B cell (primary cell): ENCODE data around the gene RNF2. TPM values are rescaled to one million over a fixed set of nuclear protein-coding genes. Genes with fewer than 3 reads are reported as not detected.

Experiments
- ATAC-seq: fragments of 200-7000 bp; cut with Tn5 transposase; one replicate; pipeline ENCODE4 v1.10.0; 2021; ENCODE audit warnings: low read depth, mild to moderate bottlenecking, moderate number of reproducible peaks, moderate library complexity
- CTCF ChIA-PET: fragments of 350-600 bp; sonication (Branson Sonifier 250); formaldehyde crosslinking; loops from one replicate; lab custom pipeline; 2021; ENCODE audit warnings: antibody characterized with exemption, inconsistent platforms; lab: Charles Lee
- POLR2A ChIA-PET: fragments of 350-600 bp; sonication (Branson Sonifier 250); formaldehyde crosslinking; loops from one replicate; lab custom pipeline; 2021; ENCODE audit warnings: antibody characterized with exemption; lab: Charles Lee
- DNase-seq: peaks from one replicate; pipeline ENCODE4 v3.0.0; 2013
- H2AFZ ChIP-seq: 2 replicates; pipeline ENCODE4 v1.6.1; 2012; ENCODE audit warnings: mild to moderate bottlenecking, low read depth, low read length; ENCODE audit not compliant: insufficient read depth, poor library complexity, severe bottlenecking
- H3K27ac ChIP-seq, 2 donors: 1 replicate in 1 of 2; 2 replicates in 1 of 2; pipeline ENCODE4 v1.5.1; 2012 to 2013; ENCODE audit warnings: low read length in 2 of 2, mild to moderate bottlenecking in 2 of 2, moderate library complexity in 1 of 2
- H3K27me3 ChIP-seq, 4 experiments: fragments of 200-600 bp in 1 of 4; sonication (generic) in 1 of 4; replicated peaks in 1 of 4; 1 replicate in 2 of 4; 2 replicates in 2 of 4; pipeline versions ENCODE4 v1.6.1 to v1.7.0; 2013 to 2016; ENCODE audit warnings: low read length in 3 of 4, mild to moderate bottlenecking in 2 of 4, mixed read lengths in 1 of 4, moderate library complexity in 1 of 4; ENCODE audit not compliant: insufficient read depth in 4 of 4, control insufficient read depth in 3 of 4; ENCODE audit errors: control extremely low read depth in 1 of 4
- H3K36me3 ChIP-seq, 2 experiments: replicated peaks in 1 of 2; 1 replicate in 1 of 2; 2 replicates in 1 of 2; pipeline versions ENCODE4 v1.6.1 to v1.7.1; 2013; ENCODE audit warnings: low read length in 1 of 2; ENCODE audit not compliant: insufficient read depth in 2 of 2, control insufficient read depth in 1 of 2; ENCODE audit errors: control extremely low read depth in 1 of 2, extremely low read depth in 1 of 2
- H3K4me1 ChIP-seq, 2 donors: fragments of 200-600 bp in 1 of 2; sonication (generic) in 1 of 2; 1 replicate in 1 of 2; 2 replicates in 1 of 2; pipeline versions ENCODE4 v1.5.1 to v1.6.1; 2013 to 2017; ENCODE audit warnings: low read length in 2 of 2; ENCODE audit not compliant: control insufficient read depth in 2 of 2, insufficient read depth in 2 of 2
- H3K4me2 ChIP-seq: replicated peaks from 2 replicates; pipeline ENCODE3; 2012; ENCODE audit warnings: mild to moderate bottlenecking, low read depth, low read length; ENCODE audit not compliant: poor library complexity, severe bottlenecking
- H3K4me3 ChIP-seq, 5 experiments: fragments of 200-600 bp in 1 of 5; sonication (generic) in 1 of 5; 1 replicate in 3 of 5; 2 replicates in 2 of 5; pipeline versions ENCODE4 v1.5.1 to v1.7.0; 2011 to 2016; ENCODE audit warnings: low read length in 4 of 5, mild to moderate bottlenecking in 4 of 5, low read depth in 2 of 5, control low read depth in 1 of 5, moderate library complexity in 1 of 5; ENCODE audit not compliant: insufficient read depth in 1 of 5; ENCODE audit errors: control extremely low read depth in 1 of 5, extremely low read depth in 1 of 5
- H3K79me2 ChIP-seq: fragments of 200-600 bp; sonication (generic); one replicate; pipeline ENCODE4 v1.6.0; 2016; ENCODE audit warnings: low read length; ENCODE audit not compliant: control insufficient read depth, insufficient read depth
- H3K9ac ChIP-seq: fragments of 200-600 bp; sonication (generic); 2 replicates; pipeline ENCODE4 v1.6.1; 2017; ENCODE audit warnings: mild to moderate bottlenecking, low read length, moderate library complexity
- H3K9me3 ChIP-seq, 3 donors: one replicate each; pipeline versions ENCODE4 v1.6.1 to v1.7.1; 2013; ENCODE audit warnings: low read length in 2 of 3; ENCODE audit not compliant: control insufficient read depth in 2 of 3, insufficient read depth in 1 of 3; ENCODE audit errors: control extremely low read depth in 1 of 3
- H4K20me1 ChIP-seq: 2 replicates; pipeline ENCODE4 v1.6.0; 2012; ENCODE audit warnings: mild to moderate bottlenecking, low read length; ENCODE audit not compliant: insufficient read depth, control insufficient read depth, poor library complexity, severe bottlenecking
- H3K27ac Mint-ChIP-seq: one replicate; pipeline ENCODE4 v1.8.0; 2021; ENCODE audit warnings: mixed read lengths
- H3K27me3 Mint-ChIP-seq: one replicate; pipeline ENCODE4 v1.8.0; 2021; ENCODE audit warnings: mixed read lengths
- H3K4me1 Mint-ChIP-seq: one replicate; pipeline ENCODE4 v1.8.0; 2021; ENCODE audit warnings: mixed read lengths
- H3K4me3 Mint-ChIP-seq: one replicate; pipeline ENCODE4 v1.8.0; 2021; ENCODE audit warnings: mixed read lengths
- H3K9me3 Mint-ChIP-seq: one replicate; pipeline ENCODE4 v1.8.0; 2022; ENCODE audit warnings: mixed read lengths; ENCODE audit not compliant: insufficient read depth
- EZH2 ChIP-seq: IDR thresholded peaks from 2 replicates; pipeline ENCODE4 v1.6.1; 2012; ENCODE audit warnings: borderline replicate concordance, low read depth, mild to moderate bottlenecking, moderate library complexity, low read length; ENCODE audit not compliant: insufficient read depth, poor library complexity, severe bottlenecking
- whole genome bisulfite sequencing: methylation state at CpG from one replicate; pipeline ENCODE4 v1.1.5; 2013; ENCODE audit warnings: missing lambda C conversion rate; ENCODE audit not compliant: insufficient coverage; 5-methylcytosine and 5-hydroxymethylcytosine counted together
- intact Hi-C: fragments of 100-400 bp; cut with micrococcal nuclease; formaldehyde crosslinking; loops from one replicate; pipeline ENCODE4 v1.10.0; 2022
- polyA plus RNA-seq: library from polyadenylated mRNA; depleted of rRNA; stranded (reverse); fragments of >200 nt; gene quantifications from 2 replicates; pipeline ENCODE4 v1.2.3, GENCODE V29; 2012
- total RNA-seq, 2 donors: library from RNA; stranded (reverse); fragments of 120-200 nt in 1 of 2; gene quantifications; 1 replicate in 1 of 2; 2 replicates in 1 of 2; pipeline versions ENCODE4 v1.2.3 to v1.2.4, GENCODE V29; 2013 to 2022
- TF ChIP-seq, protein P1 (sequence below): fragments of 200-600 bp; IDR thresholded peaks from one replicate; pipeline ENCODE4 v1.8.0; 2022; ENCODE audit warnings: antibody characterized with exemption, mild to moderate bottlenecking

The RNF2 gene
- total and polyA plus RNA-seq, 2 donors (not counting 1 experiment from before 2014, with no cell fraction given), result 13.9 to 29.5 TPM

DNA sequence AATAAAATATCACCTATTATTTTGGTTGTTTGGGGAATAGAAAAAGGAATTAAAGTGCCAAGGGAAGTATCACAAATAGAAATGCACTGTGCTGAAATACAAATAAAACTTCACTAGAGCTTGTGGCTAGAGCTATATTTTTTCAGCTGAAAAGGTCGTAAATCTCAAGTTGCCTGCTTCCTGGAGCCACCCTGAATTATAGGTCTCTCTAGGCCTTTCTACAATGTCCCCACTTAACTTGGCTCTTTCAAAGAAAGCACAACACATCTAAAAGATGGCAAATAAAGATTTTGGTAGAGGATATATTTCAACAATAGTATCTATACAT lies 5.0 kb upstream of the RNF2 start:
- Histone ChIP-seq H4K20me1 (no peaks in the 10 kb centered on the region), H2AFZ (no peak overlapping the region), H3K27ac (no peak overlapping the region), H3K79me2 (no peaks in the 10 kb centered on the region), H3K4me2 (no peak overlapping the region), H3K4me3 (no peak overlapping the region), H3K27me3 (no peaks in the 10 kb centered on the region), H3K9me3 (no peaks in the 10 kb centered on the region), H3K9ac (no peak overlapping the region), H3K4me1 (peaks cover 4% of the 10 kb centered on the region in 2 donors), H3K36me3 (no peaks in the 10 kb centered on the region)
- H3K4me3 Mint-ChIP-seq, result no peak overlapping the region
- H3K27me3 Mint-ChIP-seq, result peaks cover 2% of the 10 kb centered on the region
- intact Hi-C loops, result no loop called here
- CTCF ChIA-PET, result interaction anchor here (1.1 to 1.4 kb wide), 2 partner anchors 25 to 234 kb away, joined by 3 to 4 read pairs; no protein-coding TSS in a partner anchor
- TF ChIP-seq EZH2, result no peak
- TF ChIP-seq, protein P1, sequence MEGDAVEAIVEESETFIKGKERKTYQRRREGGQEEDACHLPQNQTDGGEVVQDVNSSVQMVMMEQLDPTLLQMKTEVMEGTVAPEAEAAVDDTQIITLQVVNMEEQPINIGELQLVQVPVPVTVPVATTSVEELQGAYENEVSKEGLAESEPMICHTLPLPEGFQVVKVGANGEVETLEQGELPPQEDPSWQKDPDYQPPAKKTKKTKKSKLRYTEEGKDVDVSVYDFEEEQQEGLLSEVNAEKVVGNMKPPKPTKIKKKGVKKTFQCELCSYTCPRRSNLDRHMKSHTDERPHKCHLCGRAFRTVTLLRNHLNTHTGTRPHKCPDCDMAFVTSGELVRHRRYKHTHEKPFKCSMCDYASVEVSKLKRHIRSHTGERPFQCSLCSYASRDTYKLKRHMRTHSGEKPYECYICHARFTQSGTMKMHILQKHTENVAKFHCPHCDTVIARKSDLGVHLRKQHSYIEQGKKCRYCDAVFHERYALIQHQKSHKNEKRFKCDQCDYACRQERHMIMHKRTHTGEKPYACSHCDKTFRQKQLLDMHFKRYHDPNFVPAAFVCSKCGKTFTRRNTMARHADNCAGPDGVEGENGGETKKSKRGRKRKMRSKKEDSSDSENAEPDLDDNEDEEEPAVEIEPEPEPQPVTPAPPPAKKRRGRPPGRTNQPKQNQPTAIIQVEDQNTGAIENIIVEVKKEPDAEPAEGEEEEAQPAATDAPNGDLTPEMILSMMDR, result no peak
- H3K9me3 Mint-ChIP-seq, result no peaks in the 10 kb centered on the region
- H3K4me1 Mint-ChIP-seq, result peaks cover 7% of the 10 kb centered on the region
- POLR2A ChIA-PET, result interaction anchor here (0.7 kb wide), 1 partner anchor 25 kb away, joined by 3 read pairs; no protein-coding TSS in a partner anchor
- no peak for DNase-seq
- WGBS, result no CpG with 5 or more reads among the region's 1 CpG
- no peak overlapping the region for H3K27ac Mint-ChIP-seq
- no peak for ATAC-seq

DNA sequence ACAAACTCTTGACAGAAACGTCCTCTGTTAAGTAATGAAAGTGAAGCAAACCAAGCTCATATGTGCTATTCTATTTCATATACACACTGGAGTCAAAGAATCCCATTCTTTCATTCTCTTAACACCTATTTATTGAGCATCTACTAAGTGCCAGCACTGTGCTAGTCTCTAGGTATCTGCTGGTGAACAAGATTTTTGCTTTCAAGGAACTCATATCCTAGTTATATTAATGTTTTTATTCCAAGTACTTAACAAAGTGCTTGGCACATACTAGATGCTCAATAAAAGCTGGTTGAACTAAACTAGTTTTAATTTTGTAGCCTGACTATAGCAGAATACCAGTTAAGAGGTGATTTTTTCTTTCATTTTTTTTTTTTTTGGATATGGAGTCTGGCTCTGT lies 3.6 kb upstream of the RNF2 start:
- Histone ChIP-seq H3K36me3 (no peaks in the 10 kb centered on the region), H3K4me1 (peaks cover 10% of the 10 kb centered on the region in 2 donors), H3K27me3 (no peaks in the 10 kb centered on the region), H3K4me3 (no peak overlapping the region), H3K27ac (no peak overlapping the region), H3K9ac (no peak overlapping the region), H3K4me2 (no peak overlapping the region), H3K79me2 (no peaks in the 10 kb centered on the region), H2AFZ (no peak overlapping the region), H3K9me3 (no peaks in the 10 kb centered on the region), H4K20me1 (peaks cover under 1% of the 10 kb centered on the region)
- no peak for DNase-seq
- Mint-ChIP-seq H3K9me3 (no peaks in the 10 kb centered on the region), H3K4me3 (no peak overlapping the region), H3K4me1 (peaks cover 14% of the 10 kb centered on the region), H3K27me3 (no peaks in the 10 kb centered on the region), H3K27ac (no peak overlapping the region)
- no CpG with 5 or more reads among the region's 1 CpG for WGBS
- CTCF ChIA-PET, result interaction anchor here (1.1 to 1.4 kb wide), 2 partner anchors 27 to 235 kb away, joined by 3 to 4 read pairs; no protein-coding TSS in a partner anchor
- no peak for ATAC-seq
- POLR2A ChIA-PET, result no interaction called here
- intact Hi-C loops, result no loop called here
- TF ChIP-seq EZH2, result no peak
- TF ChIP-seq, protein P1, result no peak
